Epithelial cell of prostate (primary cell): ENCODE measurements around the gene SH3BP2.

Source experiments
- DNase-seq: peaks from one replicate; pipeline ENCODE4 v3.0.0-alpha.2; 2011; ENCODE audit warnings: low read depth, low spot score
- H3K27ac ChIP-seq: fragments of 450-650 bp; 2 replicates; pipeline ENCODE4 v1.5.1; 2017; ENCODE audit warnings: mild to moderate bottlenecking

SH3BP2 gene

GRCh38 chr4:2829933-2830451 lies 37.1 kb downstream of the SH3BP2 start:
- no peak for DNase-seq
- no peak overlapping the region for H3K27ac ChIP-seq

GRCh38 chr4:2830632-2831610 lies 38.0 kb downstream of the SH3BP2 start:
- no peak for DNase-seq
- no peak overlapping the region for H3K27ac ChIP-seq

GRCh38 chr4:2831611-2832308 lies 38.9 kb downstream of the SH3BP2 start:
- H3K27ac ChIP-seq, result no peak overlapping the region
- DNase-seq, result no peak

- DNase-seq, result no peak
- no peak overlapping the region for H3K27ac ChIP-seq
Measured at GRCh38 chr4:2832309-2832980, 39.6 kb downstream of the SH3BP2 start.

GRCh38 chr4:2832981-2833670 lies 40.2 kb downstream of the SH3BP2 start:
- no peak for DNase-seq
- no peak overlapping the region for H3K27ac ChIP-seq

- no peak overlapping the region for H3K27ac ChIP-seq
- no peak for DNase-seq
Measured at GRCh38 chr4:2833671-2834000, 40.8 kb downstream of the SH3BP2 start.

- no peak for DNase-seq
- no peak overlapping the region for H3K27ac ChIP-seq
Measured at GRCh38 chr4:2834001-2834921, 41.4 kb downstream of the SH3BP2 start.

GRCh38 chr4:2835978-2836377 lies 43.1 kb downstream of the SH3BP2 start:
- DNase-seq, result no peak
- H3K27ac ChIP-seq, result no peak overlapping the region

GRCh38 chr4:2836391-2836859 lies 43.5 kb downstream of the SH3BP2 start:
- no peak for DNase-seq
- no peak overlapping the region for H3K27ac ChIP-seq

- no peak for DNase-seq
- no peak overlapping the region for H3K27ac ChIP-seq
Measured at GRCh38 chr4:2837110-2837903, 44.4 kb downstream of the SH3BP2 start.

- no peak for DNase-seq
- no peak overlapping the region for H3K27ac ChIP-seq
Measured at GRCh38 chr4:2837904-2838496, 45.1 kb downstream of the SH3BP2 start.

- no peak for DNase-seq
- H3K27ac ChIP-seq, result no peak overlapping the region
Measured at GRCh38 chr4:2839060-2839459, 46.2 kb downstream of the SH3BP2 start.

- no peak for DNase-seq
- peak overlapping the region; percentile 63 for H3K27ac ChIP-seq
Measured at GRCh38 chr4:2842687-2843262, 49.9 kb downstream of the SH3BP2 start.

- peak; percentile 46 for DNase-seq
- H3K27ac ChIP-seq, result peak within 1 kb of the TSS; percentile 63
Measured at GRCh38 chr4:2843263-2843940, 50.5 kb downstream of the SH3BP2 start, which contains the start of gene ADD1. TSS of gene ADD1 (plus strand) at chr4:2843844. CDS start at chr4:2875916, 32,072 bp downstream.

- peak overlapping the region; percentile 63 for H3K27ac ChIP-seq
- DNase-seq, result no peak
Measured at GRCh38 chr4:2843941-2844584, 51.2 kb downstream of the SH3BP2 start.

GRCh38 chr4:2846172-2846571 lies 53.3 kb downstream of the SH3BP2 start:
- no peak for DNase-seq
- H3K27ac ChIP-seq, result no peak overlapping the region
